Esophagus squamous epithelium (tissue), 5 donors: ENCODE measurements around the gene ABT1. TPM values are rescaled to one million over a fixed set of nuclear protein-coding genes. Genes with fewer than 3 reads are reported as not detected.

Experiments
- DNase-seq: peaks from one replicate; lab custom pipeline; 2025; lab: John Stamatoyannopoulos, UW
- H3K27ac ChIP-seq, 4 donors: fragments of 200-600 bp; sonication (generic); one replicate each; pipeline ENCODE4 v1.5.1; 2016 to 2019; ENCODE audit warnings: mild to moderate bottlenecking in 1 of 4
- H3K27me3 ChIP-seq, 4 donors: fragments of 200-600 bp; sonication (generic); 1 replicate in 3 of 4; 2 replicates in 1 of 4; pipeline versions ENCODE4 v1.5.1 to v1.6.0; 2017 to 2021; ENCODE audit warnings: antibody characterized with exemption in 1 of 4
- H3K36me3 ChIP-seq, 3 donors: fragments of 200-600 bp; sonication (generic); one replicate each; pipeline ENCODE4 v1.5.1; 2016 to 2019
- H3K4me1 ChIP-seq, 3 donors: fragments of 200-600 bp; sonication (generic); one replicate each; pipeline ENCODE4 v1.5.1; 2017 to 2019
- H3K4me3 ChIP-seq, 4 donors: fragments of 200-600 bp; sonication (generic); 1 replicate in 3 of 4; 2 replicates in 1 of 4; pipeline ENCODE4 v1.5.1; 2016 to 2019; ENCODE audit warnings: mild to moderate bottlenecking in 2 of 4, moderate library complexity in 1 of 4
- H3K9me3 ChIP-seq, 3 donors: fragments of 200-600 bp; sonication (generic); one replicate each; pipeline ENCODE4 v1.5.1; 2016 to 2019
- POLR2A ChIP-seq, 4 donors: fragments of 450-650 bp; IDR thresholded peaks; one replicate each; pipeline ENCODE4 v1.6.1; 2017; ENCODE audit warnings: antibody characterized with exemption in 4 of 4, mild to moderate bottlenecking in 4 of 4, moderate library complexity in 3 of 4
- WGBS, 2 donors: methylation state at CpG; one replicate each; pipeline ENCODE4 v1.1.5; 2018; 5-methylcytosine and 5-hydroxymethylcytosine counted together
- intact Hi-C: fragments of 100-400 bp; cut with DNase I; formaldehyde crosslinking; loops from one replicate; pipeline ENCODE4 v1.15.0; 2022
- total RNA-seq, 4 donors: library from RNA; depleted of rRNA; stranded (reverse); fragments of >200 nt; gene quantifications; one replicate each; pipeline ENCODE4 v1.1.0, GENCODE V29; 2016
- TF ChIP-seq, protein P1 (sequence below), 6 experiments: fragments of 450-650 bp in 4 of 6; fragments of 200-600 bp in 2 of 6; sonication (generic) in 2 of 6; IDR thresholded peaks; one replicate each; pipeline ENCODE4 v1.5.1; 2016 to 2019; ENCODE audit warnings: antibody characterized with exemption in 6 of 6, mild to moderate bottlenecking in 4 of 6, moderate library complexity in 4 of 6
- donor health status: DM: yes; HTN: yes; CAD: no.

ABT1 gene
- total RNA-seq, 4 donors from 2014 or later, result 16.0 to 23.5 (median 17.1) TPM

DNA sequence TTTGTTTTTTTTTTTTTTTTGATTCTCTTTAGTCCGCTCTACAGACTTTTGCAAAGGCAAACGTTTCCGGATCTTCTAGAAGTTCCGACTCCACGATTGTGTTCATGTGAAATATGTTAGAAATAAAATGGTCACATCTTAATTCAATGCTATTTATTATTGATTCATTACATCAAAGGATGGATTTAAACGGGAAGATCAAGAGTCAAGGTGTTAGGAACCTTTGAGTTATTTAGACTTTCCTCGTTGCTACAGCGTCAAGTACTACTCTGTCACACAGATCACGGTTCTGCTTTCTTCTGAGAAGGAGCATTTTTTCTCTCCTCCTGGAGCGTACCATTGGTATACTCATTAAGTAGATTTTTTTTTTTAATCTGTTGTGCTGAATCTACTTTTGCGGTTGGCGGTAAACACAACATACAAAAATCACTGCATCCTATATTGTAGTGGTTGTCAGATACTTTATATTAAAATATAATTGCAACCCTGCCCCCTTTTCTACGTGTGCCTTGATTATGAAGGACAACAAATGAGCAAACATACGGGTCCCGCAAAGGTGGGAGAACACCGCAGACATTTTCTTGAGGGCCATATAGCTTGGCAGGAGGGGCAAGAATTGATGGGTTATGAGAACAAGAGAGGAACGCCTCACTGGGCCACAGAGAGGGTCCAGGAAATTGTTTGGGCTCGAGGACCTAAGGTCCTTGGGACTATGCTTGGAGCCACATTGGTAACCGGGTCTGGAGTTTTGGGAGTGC is 41.1 kb upstream of the ABT1 start:
- H3K4me3 ChIP-seq, result no peak overlapping the region
- no peaks in the 10 kb centered on the region for H3K36me3 ChIP-seq
- intact Hi-C loops, result no loop called here
- H3K27me3 ChIP-seq, result no peaks in the 10 kb centered on the region
- 54 to 69% methylated on average over 19 of the region's 19 CpGs for WGBS, 2 donors
- H3K27ac ChIP-seq, result no peak overlapping the region
- no peak for TF ChIP-seq POLR2A (IDR thresholded peaks at IDR 0.05)
- TF ChIP-seq, protein P1, sequence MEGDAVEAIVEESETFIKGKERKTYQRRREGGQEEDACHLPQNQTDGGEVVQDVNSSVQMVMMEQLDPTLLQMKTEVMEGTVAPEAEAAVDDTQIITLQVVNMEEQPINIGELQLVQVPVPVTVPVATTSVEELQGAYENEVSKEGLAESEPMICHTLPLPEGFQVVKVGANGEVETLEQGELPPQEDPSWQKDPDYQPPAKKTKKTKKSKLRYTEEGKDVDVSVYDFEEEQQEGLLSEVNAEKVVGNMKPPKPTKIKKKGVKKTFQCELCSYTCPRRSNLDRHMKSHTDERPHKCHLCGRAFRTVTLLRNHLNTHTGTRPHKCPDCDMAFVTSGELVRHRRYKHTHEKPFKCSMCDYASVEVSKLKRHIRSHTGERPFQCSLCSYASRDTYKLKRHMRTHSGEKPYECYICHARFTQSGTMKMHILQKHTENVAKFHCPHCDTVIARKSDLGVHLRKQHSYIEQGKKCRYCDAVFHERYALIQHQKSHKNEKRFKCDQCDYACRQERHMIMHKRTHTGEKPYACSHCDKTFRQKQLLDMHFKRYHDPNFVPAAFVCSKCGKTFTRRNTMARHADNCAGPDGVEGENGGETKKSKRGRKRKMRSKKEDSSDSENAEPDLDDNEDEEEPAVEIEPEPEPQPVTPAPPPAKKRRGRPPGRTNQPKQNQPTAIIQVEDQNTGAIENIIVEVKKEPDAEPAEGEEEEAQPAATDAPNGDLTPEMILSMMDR (IDR thresholded peaks at IDR 0.05), result no peak
- H3K4me1 ChIP-seq, result peaks cover 6 to 33% (median 15%) of the 10 kb centered on the region in 3 donors
- DNase-seq, result no peak
- H3K9me3 ChIP-seq, result no peaks in the 10 kb centered on the region

DNA sequence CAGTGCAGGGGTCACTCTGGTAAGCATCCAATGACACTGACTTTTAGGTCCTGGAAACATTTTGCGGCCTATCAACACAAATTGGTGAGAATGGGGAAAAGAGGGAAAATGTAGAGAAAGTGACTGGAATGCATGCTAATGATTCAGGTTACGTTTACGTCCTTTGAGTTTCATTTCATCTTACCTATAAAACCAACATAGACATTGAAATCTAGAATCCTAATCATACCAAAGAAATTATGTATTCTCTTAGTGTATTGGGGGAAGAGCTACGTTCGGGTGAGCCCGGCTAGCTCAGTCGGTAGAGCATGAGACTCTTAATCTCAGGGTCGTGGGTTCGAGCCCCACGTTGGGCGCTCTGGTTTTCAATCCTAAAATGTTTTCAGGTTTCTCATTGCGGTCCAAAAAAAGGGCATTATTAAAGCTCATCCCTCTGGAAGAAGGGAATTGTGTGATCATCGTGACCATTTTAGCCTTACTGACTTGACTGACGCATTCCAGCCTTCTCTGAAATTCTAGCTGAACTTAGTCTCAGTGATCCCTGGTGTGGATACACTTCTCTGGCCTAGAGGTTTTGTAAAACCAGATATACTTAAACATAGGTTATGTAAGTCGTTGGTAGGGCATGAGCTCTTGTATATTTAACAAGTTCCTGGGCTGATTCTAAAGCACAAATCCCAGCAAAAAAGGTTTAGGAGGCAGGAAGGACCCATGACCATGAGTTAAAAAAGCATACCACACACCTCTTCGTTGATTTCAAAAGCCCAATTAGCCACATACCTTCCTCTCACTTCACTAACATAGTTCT is 40.3 kb upstream of the ABT1 start:
- no peak for DNase-seq
- Histone ChIP-seq H3K27me3 (no peaks in the 10 kb centered on the region), H3K4me3 (no peak overlapping the region), H3K27ac (no peak overlapping the region), H3K9me3 (no peaks in the 10 kb centered on the region), H3K4me1 (peaks cover 6 to 30% (median 14%) of the 10 kb centered on the region in 3 donors), H3K36me3 (no peaks in the 10 kb centered on the region)
- intact Hi-C loops, result no loop called here
- 34 to 38% methylated on average over 16 of the region's 16 CpGs for WGBS, 2 donors
- TF ChIP-seq, protein P1 (IDR thresholded peaks at IDR 0.05), result no peak
- TF ChIP-seq POLR2A (IDR thresholded peaks at IDR 0.05), result no peak

DNA sequence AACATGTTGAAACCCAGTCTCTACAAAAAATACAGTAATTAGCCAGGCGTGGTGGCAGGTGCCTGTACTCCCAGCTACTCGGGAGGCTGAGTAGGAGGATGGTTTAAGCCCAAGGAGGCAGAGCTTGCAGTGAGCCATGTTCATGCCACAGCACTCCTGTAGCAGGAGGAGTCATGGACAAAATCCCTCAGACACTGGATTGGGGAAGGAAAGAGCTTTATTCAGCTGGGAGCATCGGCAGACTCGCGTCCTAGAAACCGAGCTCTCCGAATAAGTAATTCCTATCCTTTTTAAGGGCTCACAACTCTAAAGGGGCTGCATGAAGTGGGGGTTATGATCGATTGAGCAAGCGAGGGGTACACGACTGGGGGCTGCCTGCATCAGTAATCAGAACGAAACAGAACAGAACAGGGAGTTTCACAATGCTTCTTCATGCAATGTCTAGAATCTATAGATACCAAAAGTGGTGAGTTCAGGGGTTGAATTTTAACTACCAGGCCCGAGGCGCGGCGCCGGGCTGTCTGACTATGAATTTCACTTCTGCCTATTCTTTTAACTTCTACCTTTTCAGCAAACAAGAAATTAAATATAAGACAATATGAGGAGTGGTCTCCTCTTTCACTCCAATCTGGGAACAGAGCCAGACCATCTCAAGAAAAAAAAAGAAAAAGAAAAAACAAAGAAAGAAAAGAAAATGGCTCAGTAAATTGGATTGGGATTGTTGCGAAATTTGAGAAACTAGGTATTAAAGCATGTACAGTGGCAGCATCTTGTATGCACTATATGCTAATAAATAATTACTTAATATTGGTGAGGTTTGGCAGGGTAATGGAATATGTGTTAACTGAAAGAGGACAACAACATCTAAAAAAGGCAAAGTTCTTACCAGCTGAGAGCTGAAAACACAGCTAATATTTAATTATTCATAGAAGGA is 35.0 kb upstream of the ABT1 start:
- no peaks in the 10 kb centered on the region for H3K36me3 ChIP-seq
- H3K4me1 ChIP-seq, result no peaks in the 10 kb centered on the region
- no peaks in the 10 kb centered on the region for H3K27me3 ChIP-seq
- intact Hi-C loops, result no loop called here
- 71 to 92% methylated on average over 12 to 17 of the region's 17 CpGs for WGBS, 2 donors
- DNase-seq, result no peak
- no peaks in the 10 kb centered on the region for H3K9me3 ChIP-seq
- no peak overlapping the region for H3K4me3 ChIP-seq
- TF ChIP-seq POLR2A (IDR thresholded peaks at IDR 0.05), result no peak
- TF ChIP-seq, protein P1 (IDR thresholded peaks at IDR 0.05), result no peak
- no peak overlapping the region for H3K27ac ChIP-seq

DNA sequence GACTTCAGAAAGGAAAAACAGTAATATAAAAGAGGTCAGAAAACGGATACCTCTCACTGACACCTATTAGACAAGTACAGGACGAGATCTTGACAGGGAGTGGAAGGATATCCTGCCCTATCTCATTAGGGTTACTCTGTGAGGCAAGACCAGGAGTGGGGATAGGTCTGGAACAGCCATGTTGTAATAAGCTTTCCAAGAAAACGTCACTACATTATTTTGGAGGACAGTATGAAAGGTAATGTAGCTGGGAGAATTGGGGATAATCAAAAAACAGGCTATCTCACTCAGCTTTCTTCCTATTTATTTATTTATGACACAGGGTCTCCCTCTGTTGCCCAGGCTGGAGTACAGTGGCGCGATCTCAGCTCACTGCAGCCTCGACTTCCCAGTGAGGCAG is 33.3 kb upstream of the ABT1 start:
- Histone ChIP-seq H3K27me3 (no peaks in the 10 kb centered on the region), H3K36me3 (no peaks in the 10 kb centered on the region), H3K27ac (no peak overlapping the region), H3K9me3 (no peaks in the 10 kb centered on the region), H3K4me1 (peaks cover 0 to 6% (median 0%) of the 10 kb centered on the region in 3 donors), H3K4me3 (no peak overlapping the region)
- TF ChIP-seq, protein P1 (IDR thresholded peaks at IDR 0.05), result no peak
- no peak for TF ChIP-seq POLR2A (IDR thresholded peaks at IDR 0.05)
- WGBS, 2 donors, result 70 to 80% methylated on average over 6 of the region's 6 CpGs
- intact Hi-C loops, result no loop called here
- no peak for DNase-seq
